OCI-LY1 (cell line): ENCODE measurements around the gene GLTP.

Source experiments
- H2AFZ ChIP-seq: fragments of 200-600 bp; sonication (generic), shearing (Covaris generic); 2 replicates; pipeline ENCODE4 v1.6.0; 2014; ENCODE audit warnings: antibody characterized with exemption, mild to moderate bottlenecking, low read length
- H3F3A ChIP-seq: fragments of 200-600 bp; sonication (generic), shearing (Covaris generic); 2 replicates; pipeline ENCODE4 v1.6.0; 2014; ENCODE audit warnings: mild to moderate bottlenecking, antibody characterized with exemption, low read length, moderate library complexity; ENCODE audit not compliant: insufficient read depth
- H3K27ac ChIP-seq: fragments of 200-600 bp; sonication (generic); 2 replicates; pipeline ENCODE4 v1.5.1; 2014; ENCODE audit warnings: low read length, mixed run types, mild to moderate bottlenecking, low read depth; ENCODE audit not compliant: poor library complexity, severe bottlenecking
- H3K27me3 ChIP-seq: fragments of 200-600 bp; sonication (generic); 2 replicates; pipeline ENCODE4 v1.6.0; 2014; ENCODE audit warnings: antibody characterized with exemption, mild to moderate bottlenecking, low read length, moderate library complexity; ENCODE audit not compliant: insufficient read depth
- H3K36me3 ChIP-seq: fragments of 200-600 bp; sonication (generic); 2 replicates; pipeline ENCODE4 v1.6.1; 2014; ENCODE audit warnings: mild to moderate bottlenecking, antibody characterized with exemption, low read length, moderate library complexity, mixed read lengths; ENCODE audit not compliant: insufficient read depth
- H3K4me1 ChIP-seq: fragments of 200-600 bp; sonication (generic); 2 replicates; pipeline ENCODE4 v1.5.1; 2014; ENCODE audit warnings: mild to moderate bottlenecking, low read length, moderate library complexity; ENCODE audit not compliant: insufficient read depth, severe bottlenecking
- H3K4me2 ChIP-seq: fragments of 200-600 bp; sonication (generic), shearing (Covaris generic); 2 replicates; pipeline ENCODE4 v1.6.1; 2014; ENCODE audit warnings: low read length
- H3K4me3 ChIP-seq: fragments of 200-600 bp; sonication (generic); 2 replicates; pipeline ENCODE4 v1.5.1; 2014; ENCODE audit warnings: low read length, low read depth, mild to moderate bottlenecking, mixed read lengths; ENCODE audit not compliant: poor library complexity, severe bottlenecking
- H3K79me2 ChIP-seq: fragments of 200-600 bp; shearing (Covaris generic); 2 replicates; pipeline ENCODE4 v1.6.1; 2016; ENCODE audit warnings: mixed run types, low read length, mixed read lengths; ENCODE audit not compliant: insufficient read depth
- H3K9ac ChIP-seq: fragments of 200-600 bp; sonication (generic), shearing (Covaris generic); 2 replicates; pipeline ENCODE4 v1.6.1; 2014; ENCODE audit warnings: mild to moderate bottlenecking, low read length, mixed read lengths
- H3K9me2 ChIP-seq: fragments of 200-600 bp; sonication (generic), shearing (Covaris generic); 2 replicates; pipeline ENCODE4 v1.6.1; 2014; ENCODE audit warnings: low read depth, mild to moderate bottlenecking, low read length, mixed read lengths
- H3K9me3 ChIP-seq: fragments of 200-600 bp; shearing (Covaris generic); 2 replicates; pipeline ENCODE4 v1.6.1; 2014; ENCODE audit warnings: low read length, mixed read lengths
- H4K20me1 ChIP-seq: fragments of 200-600 bp; sonication (generic), shearing (Covaris generic); 2 replicates; pipeline ENCODE4 v1.6.0; 2016; ENCODE audit warnings: mild to moderate bottlenecking, low read length; ENCODE audit not compliant: insufficient read depth
- CTCF ChIP-seq: fragments of 200-600 bp; sonication (generic), shearing (Covaris generic); IDR thresholded peaks from 2 replicates; pipeline ENCODE4 v1.5.1; 2017; ENCODE audit warnings: mild to moderate bottlenecking, antibody characterized with exemption, low read length, moderate library complexity, mixed read lengths
- EZH2 ChIP-seq: fragments of 200-600 bp; sonication (generic), shearing (Covaris generic); IDR thresholded peaks from 2 replicates; pipeline ENCODE4 v1.8.0; 2017; ENCODE audit warnings: borderline replicate concordance, mixed run types, mild to moderate bottlenecking, antibody characterized with exemption, low read length, moderate library complexity, mixed read lengths

Gene GLTP

GRCh38 chr12:109861689-109862314, 18.5 kb downstream of the GLTP start:
- TF ChIP-seq EZH2 (no peak), CTCF (no peak)
- H3K79me2 ChIP-seq: no peaks in the 10 kb centered on the region
- H3K4me3 ChIP-seq: no peak overlapping the region
- H3K4me1 ChIP-seq: peaks cover 5% of the 10 kb centered on the region
- no peaks in the 10 kb centered on the region for H3K9me3 ChIP-seq
- H3F3A ChIP-seq: no peaks in the 10 kb centered on the region
- H3K9ac ChIP-seq: no peak overlapping the region
- H3K27ac ChIP-seq: no peak overlapping the region
- H3K27me3 ChIP-seq: no peaks in the 10 kb centered on the region
- no peaks in the 10 kb centered on the region for H3K9me2 ChIP-seq
- no peaks in the 10 kb centered on the region for H3K36me3 ChIP-seq
- no peaks in the 10 kb centered on the region for H4K20me1 ChIP-seq
- no peak overlapping the region for H2AFZ ChIP-seq
- H3K4me2 ChIP-seq: no peak overlapping the region

GRCh38 chr12:109860977-109861376, 19.4 kb downstream of the GLTP start:
- Histone ChIP-seq H3K27ac (no peak overlapping the region), H3F3A (no peaks in the 10 kb centered on the region), H3K9me3 (no peaks in the 10 kb centered on the region), H3K36me3 (no peaks in the 10 kb centered on the region), H3K79me2 (no peaks in the 10 kb centered on the region), H3K4me2 (no peak overlapping the region), H2AFZ (no peak overlapping the region), H3K27me3 (no peaks in the 10 kb centered on the region), H4K20me1 (no peaks in the 10 kb centered on the region), H3K9me2 (no peaks in the 10 kb centered on the region), H3K4me3 (no peak overlapping the region), H3K9ac (no peak overlapping the region), H3K4me1 (peaks cover 5% of the 10 kb centered on the region)
- no peak for TF ChIP-seq EZH2
- no peak for TF ChIP-seq CTCF

GRCh38 chr12:109858764-109859163, 21.6 kb downstream of the GLTP start:
- Histone ChIP-seq H3K79me2 (no peaks in the 10 kb centered on the region), H2AFZ (no peak overlapping the region), H4K20me1 (no peaks in the 10 kb centered on the region), H3K36me3 (no peaks in the 10 kb centered on the region), H3K27me3 (no peaks in the 10 kb centered on the region), H3K27ac (no peak overlapping the region), H3K4me2 (no peak overlapping the region), H3K9me2 (no peaks in the 10 kb centered on the region), H3K9me3 (no peaks in the 10 kb centered on the region), H3K4me1 (no peaks in the 10 kb centered on the region), H3F3A (no peaks in the 10 kb centered on the region), H3K9ac (no peak overlapping the region), H3K4me3 (no peak overlapping the region)
- no peak for TF ChIP-seq CTCF
- TF ChIP-seq EZH2: no peak
